ENCODE results near the gene DMP1. TPM values are rescaled to one million over a fixed set of nuclear protein-coding genes. Genes with fewer than 3 reads are reported as not detected.
A peak's percentile ranks its signal among the peaks of the same experiment; 100 is the strongest.
"Not testable (repeated sequence)": the region's sequence is repeated elsewhere in the genome, so short reads cannot be mapped to it uniquely, and the experiment has no call there.

DMP1 gene
- total RNA-seq, 2 experiments from 2014 or later = not detected

- Mint-ChIP-seq H3K27me3 (no peaks in the 10 kb centered on the region), H3K4me3 (no peak overlapping the region), H3K36me3 (no peaks in the 10 kb centered on the region), H3K9me3 (no peaks in the 10 kb centered on the region), H3K27ac (no peak overlapping the region), H3K4me1 (no peaks in the 10 kb centered on the region)
- no peak for DNase-seq
Measured at GRCh38 chr4:87654487-87655044, 4.5 kb downstream of the DMP1 start.

GRCh38 chr4:87657525-87657924 lies 7.4 kb downstream of the DMP1 start:
- peaks cover 9% of the 10 kb centered on the region for H3K27me3 Mint-ChIP-seq
- H3K4me1 Mint-ChIP-seq = no peaks in the 10 kb centered on the region
- no peak for DNase-seq
- H3K27ac Mint-ChIP-seq = no peak overlapping the region
- no peak overlapping the region for H3K4me3 Mint-ChIP-seq
- H3K9me3 Mint-ChIP-seq = no peaks in the 10 kb centered on the region
- H3K36me3 Mint-ChIP-seq = no peaks in the 10 kb centered on the region

GRCh38 chr4:87659247-87659931 lies 9.3 kb downstream of the DMP1 start:
- Mint-ChIP-seq H3K9me3 (no peaks in the 10 kb centered on the region), H3K36me3 (no peaks in the 10 kb centered on the region), H3K27me3 (peaks cover 13% of the 10 kb centered on the region), H3K27ac (no peak overlapping the region), H3K4me3 (no peak overlapping the region), H3K4me1 (no peaks in the 10 kb centered on the region)
- no peak for DNase-seq

DNA sequence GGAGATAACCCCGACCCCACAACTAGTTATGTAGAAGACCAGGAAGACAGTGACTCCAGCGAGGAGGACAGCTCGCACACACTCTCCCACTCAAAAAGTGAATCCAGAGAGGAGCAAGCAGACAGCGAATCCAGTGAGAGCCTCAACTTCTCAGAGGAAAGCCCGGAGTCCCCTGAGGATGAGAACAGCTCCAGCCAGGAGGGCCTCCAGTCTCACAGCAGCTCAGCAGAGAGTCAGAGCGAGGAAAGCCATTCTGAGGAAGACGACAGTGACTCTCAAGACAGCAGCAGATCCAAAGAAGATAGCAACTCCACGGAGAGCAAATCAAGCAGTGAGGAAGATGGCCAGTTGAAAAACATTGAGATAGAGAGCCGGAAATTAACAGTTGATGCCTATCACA lies 12.8 kb downstream of the DMP1 start:
- Mint-ChIP-seq H3K4me1 (no peaks in the 10 kb centered on the region), H3K9me3 (no peaks in the 10 kb centered on the region), H3K36me3 (no peaks in the 10 kb centered on the region), H3K4me3 (no peak overlapping the region), H3K27ac (no peak overlapping the region), H3K27me3 (peaks cover 14% of the 10 kb centered on the region)
- DNase-seq = no peak

GRCh38 chr4:87669373-87669772 lies 19.3 kb downstream of the DMP1 start:
- no peaks in the 10 kb centered on the region for H3K4me1 Mint-ChIP-seq
- H3K9me3 Mint-ChIP-seq = peaks cover 16% of the 10 kb centered on the region
- no peak overlapping the region for H3K27ac Mint-ChIP-seq
- H3K27me3 Mint-ChIP-seq = peaks cover 7% of the 10 kb centered on the region
- DNase-seq = no peak
- H3K4me3 Mint-ChIP-seq = no peak overlapping the region
- H3K36me3 Mint-ChIP-seq = peaks cover 2% of the 10 kb centered on the region

GRCh38 chr4:87677731-87678130 lies 27.7 kb downstream of the DMP1 start:
- Mint-ChIP-seq H3K27ac (no peak overlapping the region), H3K27me3 (no peaks in the 10 kb centered on the region), H3K4me1 (no peaks in the 10 kb centered on the region), H3K4me3 (no peak overlapping the region), H3K36me3 (peaks cover 2% of the 10 kb centered on the region), H3K9me3 (peaks cover 7% of the 10 kb centered on the region)
- no peak for DNase-seq

GRCh38 chr4:87679449-87680169 lies 29.5 kb downstream of the DMP1 start:
- no peaks in the 10 kb centered on the region for H3K4me1 Mint-ChIP-seq
- no peak overlapping the region for H3K27ac Mint-ChIP-seq
- peak; percentile 32 for DNase-seq
- H3K36me3 Mint-ChIP-seq = no peaks in the 10 kb centered on the region
- peaks cover 1% of the 10 kb centered on the region for H3K9me3 Mint-ChIP-seq
- no peaks in the 10 kb centered on the region for H3K27me3 Mint-ChIP-seq
- H3K4me3 Mint-ChIP-seq = no peak overlapping the region

- Mint-ChIP-seq H3K4me1 (no peaks in the 10 kb centered on the region), H3K9me3 (no peaks in the 10 kb centered on the region), H3K27ac (no peak overlapping the region)
Measured at GRCh38 chr4:87680271-87680670, 30.2 kb downstream of the DMP1 start.

DNA sequence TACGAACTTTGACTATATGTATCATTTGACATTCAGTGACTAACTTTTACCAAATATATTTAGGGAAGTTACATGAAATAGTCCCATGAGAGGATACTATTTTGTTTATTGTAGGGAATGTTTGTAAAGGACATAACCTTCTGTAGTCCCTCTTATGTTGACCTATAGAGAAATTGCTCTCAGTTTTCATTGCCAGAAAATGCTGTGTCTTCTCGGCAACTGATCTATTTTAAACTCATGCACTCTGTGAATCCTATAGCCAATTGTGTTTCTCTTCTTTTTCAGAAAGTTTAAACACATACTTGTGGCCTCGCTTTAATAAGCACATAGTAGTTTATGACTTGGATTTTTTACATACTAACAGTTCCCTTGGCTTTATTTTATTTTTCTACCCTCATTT lies 38.2 kb downstream of the DMP1 start:
- Mint-ChIP-seq H3K27ac (no peak overlapping the region), H3K4me3 (no peak overlapping the region), H3K27me3 (peaks cover 2% of the 10 kb centered on the region), H3K36me3 (peaks cover 4% of the 10 kb centered on the region), H3K4me1 (no peaks in the 10 kb centered on the region), H3K9me3 (peaks cover 13% of the 10 kb centered on the region)
- no peak for DNase-seq

More at GRCh38 chr4:87680271-87680670, 30.2 kb downstream of the DMP1 start:
- DNase-seq = no peak
- no peak overlapping the region for H3K4me3 Mint-ChIP-seq
- H3K27me3 Mint-ChIP-seq = no peaks in the 10 kb centered on the region
- no peaks in the 10 kb centered on the region for H3K36me3 Mint-ChIP-seq

DNA sequence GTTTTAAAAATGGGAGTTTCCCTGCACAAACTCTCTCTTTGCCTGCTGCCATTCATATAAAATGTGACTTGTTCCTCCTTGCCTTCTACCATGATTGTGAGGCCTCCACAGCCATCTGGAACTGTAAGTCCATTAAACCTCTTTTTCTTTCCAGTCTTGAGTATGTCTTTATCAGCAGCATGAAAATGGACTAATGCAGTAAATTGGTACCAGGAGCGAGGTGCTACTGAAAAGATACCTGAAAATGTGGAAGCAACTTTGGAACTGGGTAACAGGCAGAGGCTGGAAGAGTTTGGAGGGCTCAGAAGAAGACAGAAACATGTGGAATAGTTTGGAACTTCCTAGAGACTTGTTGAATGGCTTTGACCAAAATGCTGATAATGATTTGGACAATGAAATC lies 40.9 kb downstream of the DMP1 start:
- H3K4me1 Mint-ChIP-seq, H3K36me3 Mint-ChIP-seq, H3K4me3 Mint-ChIP-seq, DNase-seq, H3K27ac Mint-ChIP-seq: not testable (repeated sequence)
- H3K9me3 Mint-ChIP-seq = peaks cover 15% of the 10 kb centered on the region
- H3K27me3 Mint-ChIP-seq = peaks cover 15% of the 10 kb centered on the region

DNA sequence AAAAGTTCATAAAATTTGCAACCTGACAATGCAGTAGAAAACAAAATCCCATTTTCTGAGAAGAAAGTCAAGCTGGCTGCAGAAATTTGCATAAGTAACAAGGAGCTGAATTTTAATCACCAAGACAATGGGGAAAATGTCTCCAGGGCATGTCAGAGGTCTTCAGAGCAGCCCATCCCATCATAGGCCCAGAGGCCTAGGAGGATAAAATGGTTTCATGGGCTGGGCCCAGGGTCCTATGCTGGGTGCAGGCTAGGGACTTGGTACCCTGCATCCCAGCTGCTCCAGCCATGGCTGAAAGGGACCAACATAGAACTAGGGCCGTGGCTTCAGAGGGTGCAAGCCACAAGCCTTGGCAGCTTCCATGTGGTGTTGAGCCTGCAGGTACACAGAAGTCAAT lies 42.0 kb downstream of the DMP1 start:
- Mint-ChIP-seq H3K27me3 (peaks cover 15% of the 10 kb centered on the region), H3K9me3 (peaks cover 15% of the 10 kb centered on the region)
- not testable (repeated sequence) for H3K27ac Mint-ChIP-seq, H3K36me3 Mint-ChIP-seq, H3K4me1 Mint-ChIP-seq, DNase-seq, H3K4me3 Mint-ChIP-seq

DNA sequence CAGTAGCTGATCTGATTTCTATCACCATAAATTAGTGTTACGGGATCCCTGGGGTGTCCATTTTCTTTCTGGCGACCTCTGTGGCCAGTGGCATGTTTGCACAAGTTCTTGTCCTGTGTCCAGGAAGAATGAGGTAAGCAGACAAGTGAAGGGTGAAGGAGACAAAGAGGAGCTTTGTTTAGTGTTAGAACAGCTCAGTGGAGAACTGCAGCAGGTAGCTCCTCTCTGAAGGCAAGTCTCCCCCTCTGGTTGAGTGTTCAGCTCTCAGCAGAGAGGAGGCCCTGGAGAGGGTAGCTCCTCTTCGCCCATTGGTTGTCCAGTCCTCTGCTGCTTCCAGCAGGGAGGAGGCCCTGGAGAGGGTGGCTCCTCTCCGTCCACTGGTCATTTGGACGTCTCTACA lies 47.2 kb downstream of the DMP1 start:
- H3K4me1 Mint-ChIP-seq = no peaks in the 10 kb centered on the region
- H3K4me3 Mint-ChIP-seq = no peak overlapping the region
- H3K27ac Mint-ChIP-seq = no peak overlapping the region
- peaks cover 2% of the 10 kb centered on the region for H3K36me3 Mint-ChIP-seq
- peaks cover 9% of the 10 kb centered on the region for H3K9me3 Mint-ChIP-seq
- no peak for DNase-seq
- peaks cover 15% of the 10 kb centered on the region for H3K27me3 Mint-ChIP-seq

- H3K4me3 Mint-ChIP-seq = no peak overlapping the region
- H3K4me1 Mint-ChIP-seq = no peaks in the 10 kb centered on the region
- DNase-seq = no peak
- H3K36me3 Mint-ChIP-seq = peaks cover 2% of the 10 kb centered on the region
- peaks cover 15% of the 10 kb centered on the region for H3K27me3 Mint-ChIP-seq
- no peak overlapping the region for H3K27ac Mint-ChIP-seq
- peaks cover 6% of the 10 kb centered on the region for H3K9me3 Mint-ChIP-seq
Measured at GRCh38 chr4:87697945-87698344, 47.9 kb downstream of the DMP1 start.

- no peak overlapping the region for H3K4me3 Mint-ChIP-seq
- H3K36me3 Mint-ChIP-seq = no peaks in the 10 kb centered on the region
- no peaks in the 10 kb centered on the region for H3K4me1 Mint-ChIP-seq
- peaks cover 1% of the 10 kb centered on the region for H3K9me3 Mint-ChIP-seq
- peaks cover 12% of the 10 kb centered on the region for H3K27me3 Mint-ChIP-seq
- DNase-seq = no peak
- no peak overlapping the region for H3K27ac Mint-ChIP-seq
Measured at GRCh38 chr4:87698394-87698793, 48.3 kb downstream of the DMP1 start.

- no peak overlapping the region for H3K27ac Mint-ChIP-seq
- H3K36me3 Mint-ChIP-seq = no peaks in the 10 kb centered on the region
- H3K4me3 Mint-ChIP-seq = no peak overlapping the region
- peaks cover 25% of the 10 kb centered on the region for H3K27me3 Mint-ChIP-seq
- H3K9me3 Mint-ChIP-seq = no peaks in the 10 kb centered on the region
- no peaks in the 10 kb centered on the region for H3K4me1 Mint-ChIP-seq
- no peak for DNase-seq
Measured at GRCh38 chr4:87704001-87704400, 53.9 kb downstream of the DMP1 start.
